GM18517 (cell line): ENCODE results near the gene HIVEP3.
A peak's percentile ranks its signal among the peaks of the same experiment; 100 is the strongest.

ENCODE experiments used
- ATAC-seq: cut with Tn5 transposase; IDR thresholded peaks from one replicate; pipeline ENCODE4 v1.9.1; 2021; ENCODE audit warnings: mild to moderate bottlenecking, moderate library complexity; ENCODE audit not compliant: unreplicated experiment

The HIVEP3 gene

DNA sequence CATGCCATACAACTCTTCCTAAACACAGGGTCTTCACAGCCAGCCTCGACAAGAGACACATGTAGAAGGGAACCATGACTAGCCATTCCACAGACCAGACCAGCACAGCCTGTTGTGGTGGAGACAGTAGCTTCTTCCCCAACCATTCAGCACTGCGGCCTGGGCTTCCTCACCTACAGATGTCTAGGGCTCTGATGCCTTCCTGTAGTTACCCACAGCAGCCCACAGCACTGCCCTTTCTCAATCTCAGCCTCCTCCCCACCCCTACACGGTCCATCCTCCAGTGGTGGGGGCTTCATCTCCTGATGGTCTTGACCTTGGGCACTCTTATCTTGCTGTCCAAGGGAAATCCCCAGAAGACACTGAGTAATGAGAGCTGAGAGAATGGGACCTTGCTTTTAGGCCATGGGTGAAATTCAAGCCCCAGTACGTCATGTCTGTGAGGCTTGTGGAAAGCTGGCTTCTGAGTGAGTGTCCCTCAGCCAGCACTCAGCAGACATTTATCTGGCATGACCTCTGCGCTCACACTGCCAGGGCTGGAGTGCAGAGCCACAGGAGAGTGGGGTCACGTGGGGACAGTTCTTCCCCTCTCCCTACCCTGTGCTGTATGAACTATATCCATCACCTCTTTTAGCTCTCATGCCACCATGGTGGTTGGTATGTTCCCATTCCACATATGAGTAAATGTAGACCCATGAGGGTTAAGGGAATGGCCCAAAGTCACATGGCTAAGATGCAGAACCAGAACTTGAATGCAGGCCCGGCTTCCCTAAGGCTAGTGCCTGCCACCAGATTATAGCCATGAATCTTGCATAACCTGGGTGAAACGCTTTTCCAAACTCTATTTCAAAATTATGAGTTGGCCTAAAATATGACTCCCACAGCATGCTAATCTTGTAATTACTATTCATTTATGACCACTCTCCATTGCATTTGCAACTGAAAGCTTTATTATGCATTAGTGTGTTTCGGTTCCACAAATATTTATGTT lies 104.7 kb downstream of the HIVEP3 start:
- ATAC-seq, result no peak

DNA sequence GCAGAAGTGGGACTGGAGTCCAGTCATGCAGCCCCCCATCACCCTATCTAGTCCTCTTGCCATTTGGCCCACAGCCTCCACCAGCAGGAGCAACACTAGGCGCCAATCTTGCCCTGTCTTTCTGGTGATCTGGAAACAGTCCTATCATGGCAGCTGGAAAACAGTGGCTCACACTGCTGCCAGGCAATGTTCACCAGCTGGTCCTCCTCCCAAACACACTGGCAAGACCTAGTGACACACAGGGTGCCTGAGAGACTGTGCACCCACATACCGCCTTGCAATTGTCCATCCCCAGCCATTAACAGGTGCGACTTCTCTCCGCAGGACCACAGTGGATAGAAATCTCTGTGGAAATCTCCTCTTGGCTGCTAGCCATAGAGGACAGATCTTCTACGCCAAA lies 105.5 kb downstream of the HIVEP3 start:
- no peak for ATAC-seq

DNA sequence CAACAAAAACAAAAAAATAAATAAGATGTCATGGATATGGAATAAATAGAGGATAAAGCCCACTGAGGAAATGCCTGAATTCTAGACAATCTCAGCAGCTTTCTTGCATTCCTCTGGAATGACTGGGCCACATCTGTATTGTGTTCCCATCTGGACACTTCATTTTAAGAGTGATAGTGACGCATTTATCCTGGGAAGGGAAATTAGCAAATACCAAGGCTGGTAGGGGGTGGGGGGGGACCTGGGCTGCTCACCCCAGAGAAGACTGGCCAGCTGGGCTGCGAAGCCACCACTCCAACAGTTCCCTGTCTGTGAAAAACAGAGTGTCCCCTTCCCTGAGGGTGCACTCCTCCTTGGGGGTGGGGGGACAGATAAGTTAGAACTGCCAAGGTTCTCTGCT lies 106.3 kb downstream of the HIVEP3 start:
- ATAC-seq, result no peak

DNA sequence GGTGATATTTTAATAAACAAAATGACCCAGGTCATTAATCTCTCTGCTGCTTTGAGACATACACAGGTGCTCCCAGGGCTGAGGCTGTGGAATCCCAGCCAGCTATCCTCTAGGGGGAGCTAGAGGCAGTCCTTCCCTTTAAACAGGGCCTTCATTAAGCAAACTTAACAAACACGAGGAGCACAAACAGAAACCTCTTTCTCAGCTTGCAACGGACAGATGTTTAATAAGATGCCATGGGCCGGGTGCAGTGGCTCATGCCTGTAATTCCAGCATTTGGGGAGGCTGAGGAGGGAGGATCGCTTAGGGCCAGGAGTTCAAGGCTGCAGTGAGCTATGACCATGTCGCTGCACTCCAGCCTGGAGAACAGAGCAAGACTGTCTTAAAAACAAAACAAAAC lies 106.7 kb downstream of the HIVEP3 start:
- ATAC-seq, result no peak

DNA sequence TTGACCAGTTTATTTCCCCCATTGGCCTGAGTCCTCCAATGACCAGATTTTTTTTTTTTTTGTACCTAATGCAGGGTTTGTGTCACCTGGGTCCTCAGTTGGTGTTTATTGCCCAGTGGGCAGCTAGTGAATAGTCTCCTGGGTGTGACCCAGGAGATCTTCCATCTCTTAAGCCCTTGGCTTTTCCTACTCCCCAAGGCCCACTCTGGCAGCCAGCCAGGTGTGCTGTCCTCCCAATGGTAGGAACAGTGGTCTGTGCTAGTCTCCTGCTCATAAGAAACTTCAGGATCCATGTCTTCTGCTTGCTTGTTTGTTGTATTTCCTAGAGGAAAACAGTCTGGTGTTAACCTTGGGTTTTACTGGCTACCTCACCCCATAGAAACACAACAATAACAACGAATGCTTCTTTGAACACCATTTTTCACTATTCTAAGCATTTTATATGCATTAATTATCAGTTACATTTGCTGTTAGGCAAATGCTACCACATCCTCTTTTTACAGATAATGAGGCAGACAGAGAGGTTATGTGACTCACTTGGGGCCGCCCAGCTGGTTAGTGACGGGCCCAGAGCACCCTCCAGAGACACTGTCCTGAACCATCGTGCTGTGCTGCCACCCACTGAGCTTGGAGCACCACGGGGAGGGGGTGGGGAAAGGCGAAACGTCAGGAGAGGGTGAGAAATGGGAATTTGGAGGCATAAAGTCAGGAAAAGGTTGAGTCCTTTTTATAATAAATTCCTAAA lies 107.5 kb downstream of the HIVEP3 start:
- no peak for ATAC-seq

DNA sequence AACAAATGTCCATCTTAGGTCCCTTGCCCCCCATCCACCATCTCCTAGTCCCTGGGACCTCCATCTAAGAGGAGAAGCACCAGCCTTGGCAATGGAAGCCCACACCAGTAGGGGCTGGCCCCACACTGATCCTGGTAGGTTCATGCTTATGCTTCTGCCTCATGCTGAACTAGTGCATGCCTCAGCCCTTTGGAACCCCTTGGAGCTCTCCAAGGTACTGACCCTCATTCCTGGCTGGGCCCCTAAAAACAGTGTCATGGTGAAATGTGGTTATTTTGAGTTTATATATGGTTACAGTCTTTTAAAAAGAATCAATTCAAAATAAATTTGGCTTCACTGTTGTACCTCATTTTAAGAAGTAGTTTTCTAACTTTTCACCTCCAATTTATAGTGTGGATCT lies 108.3 kb downstream of the HIVEP3 start:
- no peak for ATAC-seq

DNA sequence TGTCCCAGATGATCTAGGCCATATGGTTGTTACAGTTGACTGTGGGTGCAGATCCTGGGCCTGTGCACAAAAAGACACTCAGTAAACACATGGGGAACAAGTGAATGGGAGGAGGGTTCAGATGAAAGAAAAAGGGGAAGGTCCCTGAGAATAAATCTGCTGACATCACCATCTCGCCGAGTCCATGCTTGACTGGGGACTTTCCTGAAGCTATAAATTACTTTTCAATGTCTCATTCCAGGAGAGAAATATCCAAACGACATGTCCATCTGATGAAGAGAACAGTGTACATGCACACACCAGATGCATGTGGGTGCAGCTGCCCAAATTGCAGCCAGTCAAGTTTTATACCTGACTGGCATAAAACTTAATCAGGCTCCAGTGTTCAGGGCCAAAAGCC lies 109.0 kb downstream of the HIVEP3 start:
- ATAC-seq, result no peak

DNA sequence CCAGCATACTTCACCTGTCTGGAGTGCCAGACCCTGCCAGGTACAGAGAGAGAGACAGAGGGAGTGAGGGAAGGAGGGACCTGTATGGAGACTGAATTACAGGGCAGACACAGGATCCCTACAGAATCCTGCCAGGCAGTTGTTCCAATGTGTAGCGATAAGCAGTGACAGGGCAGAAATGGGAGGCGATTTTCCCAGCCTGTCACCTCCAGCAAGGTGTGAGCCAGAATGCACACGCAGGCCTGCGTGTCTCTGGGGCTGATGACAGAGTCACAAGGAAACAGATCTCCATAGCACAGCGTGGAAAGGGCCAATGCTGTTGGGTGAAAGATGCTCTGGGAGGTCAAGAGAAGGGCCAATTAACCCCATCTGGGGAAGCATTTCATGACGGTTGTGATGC lies 111.3 kb downstream of the HIVEP3 start:
- ATAC-seq, result no peak

DNA sequence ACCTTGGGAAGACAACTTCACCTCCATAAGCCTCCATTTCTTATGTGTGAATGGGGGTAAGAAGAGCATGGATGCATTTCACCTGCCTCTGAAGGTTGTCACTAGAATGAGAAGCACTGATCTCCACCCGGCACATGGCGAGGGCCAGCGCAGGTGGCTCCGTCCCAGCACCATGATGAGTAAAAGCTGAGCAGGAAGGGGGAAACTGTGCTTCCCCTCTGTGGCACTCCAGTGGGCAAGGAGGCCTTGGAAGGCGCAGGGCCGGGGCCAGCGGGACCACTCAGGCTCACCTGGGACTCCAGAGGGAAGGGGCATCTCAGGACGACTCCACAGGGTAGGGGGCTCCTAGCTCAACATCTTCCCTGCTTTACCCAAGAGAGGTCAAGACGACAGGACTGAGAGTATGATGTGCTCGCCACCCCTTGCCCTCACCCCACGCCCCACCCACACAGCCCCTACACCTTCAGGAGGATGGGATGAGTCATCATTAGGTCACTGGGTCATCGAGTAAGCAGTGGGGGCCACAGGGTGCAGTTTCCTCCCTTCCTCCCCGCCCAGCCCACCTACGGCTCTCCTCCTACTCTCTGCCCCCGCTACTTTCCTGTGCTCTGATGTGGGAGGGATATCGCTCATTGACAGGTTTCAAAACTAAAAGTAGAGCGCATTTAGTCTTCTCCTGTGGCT lies 112.1 kb downstream of the HIVEP3 start:
- ATAC-seq, result no peak

DNA sequence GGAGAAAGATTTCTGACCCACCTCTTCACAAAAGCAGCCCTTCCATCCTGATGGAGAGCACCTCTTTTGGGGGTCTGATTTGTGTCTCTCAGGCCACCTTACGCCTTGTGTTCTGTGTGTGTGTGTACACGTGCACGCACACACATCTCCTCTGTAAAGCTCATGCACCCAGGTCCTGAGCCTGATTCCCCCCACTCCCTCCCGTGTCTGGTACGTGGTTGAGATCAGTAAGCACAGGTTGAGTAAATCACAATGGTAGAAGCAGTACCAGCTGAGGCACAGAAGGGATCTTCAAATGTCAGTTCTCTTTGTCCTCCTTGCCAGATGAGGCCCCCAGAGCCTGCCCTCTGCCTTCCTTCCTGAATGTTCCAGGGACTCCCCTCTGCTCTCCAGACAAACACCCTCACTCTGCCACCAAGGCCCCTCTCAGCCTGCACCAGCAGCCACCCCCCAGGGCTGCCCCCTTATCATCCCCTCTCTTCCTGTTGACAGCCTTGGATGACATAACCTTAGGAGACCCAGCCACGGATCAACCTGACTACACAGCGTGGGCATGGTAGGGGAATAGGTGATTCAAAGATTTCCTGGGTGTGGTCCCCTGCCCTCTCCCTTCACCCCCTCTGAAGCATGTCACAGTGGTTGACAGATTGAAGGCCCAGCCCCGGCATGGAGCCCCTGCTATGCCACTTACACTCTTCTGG lies 112.8 kb downstream of the HIVEP3 start:
- ATAC-seq, result no peak

DNA sequence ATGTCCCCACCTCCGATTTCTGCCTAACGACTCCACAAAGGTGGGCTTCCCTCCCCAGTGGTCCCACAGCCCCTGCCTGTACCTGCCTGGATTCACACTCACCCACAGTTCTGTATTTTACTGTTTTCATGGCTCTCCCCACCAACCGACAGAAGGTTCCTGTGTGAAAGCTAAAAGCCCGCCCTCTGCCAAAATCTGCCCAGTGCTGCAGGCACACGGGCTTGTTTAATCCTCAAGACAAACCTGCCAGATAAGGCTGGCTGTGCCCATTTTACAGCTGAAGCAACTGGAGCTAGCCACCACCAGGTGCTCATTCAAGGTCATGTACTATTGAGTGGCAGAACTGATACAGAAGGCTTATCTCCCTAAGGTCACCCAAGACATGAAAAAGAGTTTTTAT lies 114.5 kb downstream of the HIVEP3 start:
- ATAC-seq, result no peak

DNA sequence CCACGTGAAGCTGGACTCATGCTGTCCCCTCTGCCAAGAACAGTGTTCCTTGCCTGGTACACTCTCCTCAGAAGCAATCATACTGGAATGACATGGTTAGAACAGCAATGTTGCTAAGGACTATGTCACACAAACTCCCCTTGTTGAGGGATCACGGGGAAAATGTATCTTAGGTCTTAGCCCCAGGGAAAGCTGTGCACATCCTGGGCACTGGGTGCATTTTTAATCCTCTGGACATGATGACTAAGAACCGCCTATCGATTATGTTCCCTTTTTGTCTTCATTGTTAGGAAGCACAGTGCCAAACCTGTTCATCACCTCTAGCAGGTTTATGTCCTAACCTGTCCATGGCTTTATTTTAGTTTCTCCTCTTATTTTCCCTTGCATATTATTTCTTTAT lies 115.1 kb downstream of the HIVEP3 start:
- ATAC-seq, result no peak

DNA sequence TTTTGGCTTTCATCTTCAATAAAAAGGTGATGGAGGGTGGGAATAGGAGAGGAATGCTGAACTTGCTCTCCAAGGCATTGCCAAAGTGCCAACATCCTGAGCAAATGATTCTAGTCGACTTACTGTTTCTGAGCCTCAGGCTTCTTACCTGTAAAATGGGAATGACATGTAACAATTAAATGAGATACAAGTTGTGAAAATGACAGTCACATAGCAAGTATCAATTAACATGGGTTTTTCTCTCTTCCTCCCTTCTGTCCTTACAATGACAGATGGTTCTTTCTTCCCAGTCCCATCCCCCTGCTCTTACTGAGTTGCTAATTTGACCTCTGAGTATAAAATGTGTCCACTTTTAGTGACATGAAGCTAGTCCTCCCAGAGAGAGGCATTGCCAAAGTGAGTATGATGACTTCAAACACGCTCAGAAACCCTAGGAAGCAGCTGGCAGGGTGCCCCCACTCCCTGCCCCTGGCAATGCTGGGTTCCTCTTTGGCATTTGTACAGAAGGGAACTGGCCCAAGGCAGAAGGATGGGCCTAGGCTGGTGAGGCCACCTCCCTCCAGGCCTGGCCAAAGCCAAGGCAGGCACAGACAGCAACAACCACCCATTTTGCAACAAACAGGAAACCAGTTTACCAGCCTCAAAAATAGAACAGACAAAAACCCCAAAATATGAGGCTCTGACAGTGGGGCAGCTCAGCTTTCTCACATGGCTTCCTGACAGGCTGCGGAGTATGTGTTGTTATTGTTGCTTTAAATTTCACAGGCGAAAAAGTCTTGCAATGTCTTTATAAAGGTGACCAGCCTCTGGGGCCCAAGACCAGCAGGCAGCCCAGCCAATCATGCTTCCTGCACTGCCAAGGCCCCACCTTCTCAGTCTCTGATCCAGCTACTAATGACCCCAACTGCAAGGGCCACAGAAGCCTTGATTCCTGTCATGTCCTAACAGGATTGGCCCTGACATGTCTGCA lies 115.9 kb downstream of the HIVEP3 start:
- peak; percentile 55 for ATAC-seq

DNA sequence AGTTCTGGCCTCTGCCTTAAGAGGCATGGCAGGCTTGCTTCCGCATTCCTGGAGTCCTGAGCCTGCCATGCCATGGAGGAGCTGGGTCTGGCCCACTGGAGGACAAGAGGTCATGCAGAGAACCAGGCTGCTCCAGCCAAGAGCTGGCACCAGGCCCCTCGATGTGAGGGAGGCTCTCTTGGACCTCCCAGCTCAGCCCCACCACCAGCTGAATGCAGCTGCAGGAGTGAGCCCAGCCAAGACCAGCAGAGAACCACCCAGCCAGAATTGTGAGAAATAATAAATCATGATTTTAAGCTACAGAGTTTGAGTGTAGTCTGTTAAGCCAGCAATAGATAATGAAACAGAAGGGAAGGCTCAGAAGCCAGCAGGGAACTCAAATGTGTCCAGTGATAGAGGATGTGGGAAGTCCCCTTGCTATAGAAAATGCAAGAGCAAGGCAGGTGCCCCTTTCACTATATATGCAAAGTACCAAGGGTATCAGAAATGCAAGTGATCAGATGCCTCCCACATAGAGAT lies 118.4 kb downstream of the HIVEP3 start:
- ATAC-seq, result peak; percentile 53

DNA sequence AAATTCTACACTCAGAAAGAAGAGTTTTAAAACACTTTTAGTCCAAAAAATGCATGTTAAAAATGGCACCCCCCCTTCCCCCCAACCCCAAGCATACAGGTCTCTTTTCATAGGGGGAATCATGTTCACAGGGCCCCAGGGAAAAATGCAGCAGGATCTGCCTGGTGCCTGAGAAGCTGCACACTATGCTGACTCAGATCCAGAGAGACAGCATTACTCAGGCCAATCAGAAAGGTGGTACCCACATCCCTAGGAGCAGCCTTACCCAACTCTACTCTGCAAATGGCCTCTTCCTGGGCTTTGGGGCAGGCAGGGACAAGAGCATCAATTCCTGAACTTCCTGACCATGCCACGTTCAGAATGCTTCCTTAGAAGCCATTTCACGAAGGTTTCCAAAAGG lies 119.0 kb downstream of the HIVEP3 start:
- no peak for ATAC-seq

DNA sequence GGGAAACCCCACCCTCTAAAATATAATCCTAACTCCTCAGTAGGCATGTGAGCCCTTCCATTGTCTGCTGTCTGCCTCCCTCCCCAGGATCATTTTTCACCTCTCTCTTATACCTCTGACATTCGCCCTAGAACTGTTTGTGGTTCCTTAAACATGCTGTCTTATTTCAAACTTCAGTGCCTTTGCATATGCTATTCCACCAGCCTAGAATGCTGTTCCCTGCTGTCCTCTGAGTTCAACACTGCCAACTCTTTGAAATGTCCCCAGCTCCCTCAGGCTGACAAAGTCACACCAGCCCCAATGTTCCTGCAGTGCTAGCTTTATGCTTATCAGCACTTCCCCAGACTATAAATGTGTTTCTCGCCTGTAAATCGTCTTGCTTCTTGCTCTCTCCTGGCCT lies 119.5 kb downstream of the HIVEP3 start:
- ATAC-seq, result no peak

DNA sequence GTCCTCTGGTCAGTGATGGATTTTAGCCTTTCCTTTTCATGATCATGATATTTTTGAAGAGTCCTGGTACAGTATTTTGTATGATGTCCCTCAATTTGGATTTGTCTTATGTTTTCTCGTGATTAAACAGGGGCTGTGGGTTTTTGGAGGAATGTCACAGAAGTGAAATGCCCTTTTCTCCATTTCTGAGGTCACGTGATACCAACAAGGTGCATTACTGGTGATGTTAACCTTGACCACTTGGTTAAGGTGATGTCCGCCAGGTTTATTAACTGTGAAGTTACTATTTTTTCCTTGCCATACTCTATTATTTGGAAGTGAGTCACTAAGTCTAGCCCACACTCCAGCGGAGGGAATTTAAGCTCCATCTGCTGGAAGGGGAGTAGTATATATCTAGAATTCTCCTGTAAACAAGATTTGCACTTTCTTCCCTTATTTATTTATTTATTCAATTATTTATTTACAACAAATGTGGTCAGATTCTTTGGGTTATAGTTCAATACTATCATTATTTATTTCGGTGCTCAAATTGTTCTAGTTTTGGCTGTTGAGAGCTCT lies 123.4 kb downstream of the HIVEP3 start:
- no peak for ATAC-seq

DNA sequence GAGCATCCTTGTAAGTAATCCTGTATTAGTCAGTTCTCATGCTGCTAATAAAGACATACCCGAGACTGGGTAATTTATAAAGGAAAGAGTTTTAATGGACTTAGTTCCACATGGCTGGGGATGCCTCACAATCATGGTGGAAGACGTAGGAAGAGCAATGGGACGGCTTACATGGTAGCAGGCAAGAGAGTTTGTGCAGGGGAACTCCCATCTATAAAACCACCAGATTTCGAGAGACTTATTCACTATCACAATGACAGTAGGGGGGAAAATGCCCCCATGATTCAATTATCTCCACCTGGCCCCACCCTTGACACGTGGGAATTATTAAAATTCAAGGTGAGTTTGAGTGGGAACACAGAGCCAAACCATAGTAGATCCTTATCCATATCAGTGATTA lies 124.7 kb downstream of the HIVEP3 start:
- ATAC-seq, result no peak

DNA sequence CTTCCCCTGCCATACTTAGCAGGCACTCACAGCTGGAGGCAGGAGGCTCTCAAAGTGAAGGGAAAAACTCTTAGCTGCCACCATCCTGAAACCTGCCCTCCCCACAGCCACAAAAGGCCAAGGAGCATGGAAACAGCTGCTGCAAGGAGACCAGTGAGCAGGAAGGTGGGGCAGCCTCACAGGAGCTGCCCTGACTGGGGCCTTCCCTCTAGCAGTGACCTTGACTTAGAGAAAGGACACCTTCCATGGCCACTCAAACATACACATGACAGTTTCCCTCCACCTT lies 126.3 kb downstream of the HIVEP3 start:
- no peak for ATAC-seq
